ENCODE data around the gene ME1.
"Not testable (repeated sequence)": the region's sequence is repeated elsewhere in the genome, so short reads cannot be mapped to it uniquely, and the experiment has no call there.

Gene ME1

GRCh38 chr6:83389606-83390005, 41.2 kb downstream of the ME1 start:
- DNase-seq = no peak

GRCh38 chr6:83385473-83385872, 45.4 kb downstream of the ME1 start:
- Mint-ChIP-seq H3K9me3 (no peaks in the 10 kb centered on the region), H3K4me1 (no peaks in the 10 kb centered on the region), H3K27me3 (no peaks in the 10 kb centered on the region), H3K27ac (no peak overlapping the region), H3K4me3 (no peak overlapping the region)
- DNase-seq (no peak), ATAC-seq (no peak)

More at GRCh38 chr6:83389606-83390005, 41.2 kb downstream of the ME1 start:
- no peaks in the 10 kb centered on the region for H3K4me1 Mint-ChIP-seq
- ATAC-seq = no peak
- H3K9me3 Mint-ChIP-seq = no peaks in the 10 kb centered on the region
- no peak overlapping the region for H3K27ac Mint-ChIP-seq
- no peak overlapping the region for H3K4me3 Mint-ChIP-seq
- no peaks in the 10 kb centered on the region for H3K27me3 Mint-ChIP-seq

DNA sequence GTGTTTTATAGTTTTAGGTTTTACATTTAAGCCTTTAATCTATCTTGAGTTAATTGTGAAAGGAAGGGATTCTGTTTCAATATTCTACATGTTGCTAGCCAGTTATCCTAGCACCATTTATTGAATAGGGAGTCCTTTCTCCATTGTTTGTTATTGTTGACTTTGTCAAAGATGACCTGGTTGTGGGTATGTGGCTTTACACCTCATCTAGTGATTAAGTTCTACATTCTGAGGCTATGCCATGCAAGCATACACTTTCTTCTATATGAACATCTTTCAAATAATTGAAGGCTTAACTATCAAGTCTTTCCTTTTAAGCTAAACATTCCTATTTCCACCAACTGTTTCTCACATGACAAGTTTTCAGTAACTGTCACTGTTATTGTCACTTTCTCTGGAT, 46.1 kb downstream of the ME1 start:
- DNase-seq = no peak
- Mint-ChIP-seq H3K4me1 (no peaks in the 10 kb centered on the region), H3K27me3 (no peaks in the 10 kb centered on the region), H3K4me3 (no peak overlapping the region), H3K27ac (no peak overlapping the region), H3K9me3 (no peaks in the 10 kb centered on the region)
- ATAC-seq = no peak

GRCh38 chr6:83381949-83382348, 48.9 kb downstream of the ME1 start:
- no peak for DNase-seq
- Mint-ChIP-seq H3K27me3 (no peaks in the 10 kb centered on the region), H3K4me3 (no peak overlapping the region), H3K9me3 (no peaks in the 10 kb centered on the region), H3K4me1 (no peaks in the 10 kb centered on the region), H3K27ac (no peak overlapping the region)
- no peak for ATAC-seq

- no peak overlapping the region for H3K4me3 Mint-ChIP-seq
- ATAC-seq (no peak), DNase-seq (no peak)
- H3K27ac Mint-ChIP-seq = no peak overlapping the region
- H3K4me1 Mint-ChIP-seq = no peaks in the 10 kb centered on the region
- no peaks in the 10 kb centered on the region for H3K9me3 Mint-ChIP-seq
- H3K27me3 Mint-ChIP-seq = no peaks in the 10 kb centered on the region
These were observed 52.0 kb downstream of the ME1 start for GRCh38 chr6:83378621-83379388.

DNA sequence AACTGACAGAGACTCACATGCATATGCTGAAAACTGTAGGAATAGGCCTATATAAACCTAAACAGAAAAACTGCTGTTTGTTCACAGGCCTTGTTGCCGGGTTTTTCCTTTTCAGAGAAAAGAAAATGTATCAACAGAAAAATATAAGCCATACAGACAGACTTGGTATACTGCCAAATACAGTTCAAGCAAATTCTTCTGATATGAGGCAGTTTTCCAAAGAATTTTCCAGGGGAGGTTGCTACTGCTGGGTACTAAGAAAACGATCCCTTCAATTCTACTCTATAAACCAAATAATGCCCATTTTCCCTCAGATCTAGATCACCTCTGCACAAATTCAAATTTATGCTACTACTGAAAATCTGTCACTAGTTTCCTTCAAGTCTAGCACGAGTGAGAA, 59.4 kb downstream of the ME1 start:
- DNase-seq (no peak), ATAC-seq (no peak)
- Mint-ChIP-seq H3K4me3 (no peak overlapping the region), H3K9me3 (no peaks in the 10 kb centered on the region), H3K27me3 (no peaks in the 10 kb centered on the region), H3K27ac (no peak overlapping the region), H3K4me1 (no peaks in the 10 kb centered on the region)

- Mint-ChIP-seq H3K9me3 (no peaks in the 10 kb centered on the region), H3K4me1 (no peaks in the 10 kb centered on the region), H3K27ac (no peak overlapping the region), H3K27me3 (no peaks in the 10 kb centered on the region), H3K4me3 (no peak overlapping the region)
- no peak for DNase-seq
- ATAC-seq = no peak
These were observed 60.3 kb downstream of the ME1 start for GRCh38 chr6:83370567-83370966.

- no peak for DNase-seq
- H3K4me3 Mint-ChIP-seq = no peak overlapping the region
- ATAC-seq = no peak
- no peaks in the 10 kb centered on the region for H3K9me3 Mint-ChIP-seq
- H3K4me1 Mint-ChIP-seq = no peaks in the 10 kb centered on the region
- no peak overlapping the region for H3K27ac Mint-ChIP-seq
- no peaks in the 10 kb centered on the region for H3K27me3 Mint-ChIP-seq
These were observed 61.2 kb downstream of the ME1 start for GRCh38 chr6:83369692-83370091.

DNA sequence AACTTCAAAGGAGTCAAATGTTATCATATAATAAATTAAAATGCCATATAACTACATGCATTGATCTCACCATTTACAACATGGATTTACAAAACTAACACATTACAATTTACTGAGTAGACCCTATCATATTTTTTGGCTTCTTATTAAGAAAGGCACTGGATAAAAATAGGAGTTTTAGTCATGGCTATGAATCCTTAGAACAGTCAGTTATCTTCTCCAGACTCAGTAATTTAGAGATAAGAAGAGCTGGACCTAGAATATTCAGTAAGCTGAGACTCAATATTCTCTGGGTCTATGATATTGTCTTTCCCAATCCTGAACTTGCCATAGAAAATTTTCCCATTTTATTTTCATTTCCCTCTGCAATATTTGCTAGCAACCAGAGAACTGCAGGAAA, 62.3 kb downstream of the ME1 start:
- H3K9me3 Mint-ChIP-seq = no peaks in the 10 kb centered on the region

GRCh38 chr6:83367104-83367503, 63.7 kb downstream of the ME1 start:
- no peak overlapping the region for H3K27ac Mint-ChIP-seq
- H3K27me3 Mint-ChIP-seq = no peaks in the 10 kb centered on the region
- no peaks in the 10 kb centered on the region for H3K4me1 Mint-ChIP-seq
- no peak overlapping the region for H3K4me3 Mint-ChIP-seq
- ATAC-seq = no peak
- H3K9me3 Mint-ChIP-seq = no peaks in the 10 kb centered on the region
- DNase-seq = no peak

More for the DNA sequence above, 62.3 kb downstream of the ME1 start:
- DNase-seq (no peak), ATAC-seq (no peak)
- no peak overlapping the region for H3K27ac Mint-ChIP-seq
- H3K4me3 Mint-ChIP-seq = no peak overlapping the region
- no peaks in the 10 kb centered on the region for H3K27me3 Mint-ChIP-seq
- H3K4me1 Mint-ChIP-seq = no peaks in the 10 kb centered on the region

DNA sequence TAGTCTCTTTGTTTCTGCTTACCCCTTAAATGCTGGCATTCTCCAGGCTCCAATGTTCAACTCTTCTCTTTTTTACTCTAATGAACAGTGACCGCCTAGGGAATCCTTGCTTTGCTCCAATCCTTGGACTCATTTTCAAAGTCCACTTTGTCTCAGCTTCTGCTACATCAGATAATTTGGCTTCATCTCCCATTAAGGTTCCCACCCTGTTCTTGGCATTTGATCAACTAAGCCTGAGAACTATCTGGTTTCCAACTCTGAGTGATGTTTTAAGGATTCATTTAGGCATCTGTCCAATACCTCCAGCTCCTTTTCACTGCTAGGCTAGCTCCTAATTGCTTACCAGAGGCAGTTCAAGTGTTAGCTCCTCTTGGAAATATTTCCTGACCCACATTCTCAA, 64.9 kb downstream of the ME1 start:
- DNase-seq = no peak

DNA sequence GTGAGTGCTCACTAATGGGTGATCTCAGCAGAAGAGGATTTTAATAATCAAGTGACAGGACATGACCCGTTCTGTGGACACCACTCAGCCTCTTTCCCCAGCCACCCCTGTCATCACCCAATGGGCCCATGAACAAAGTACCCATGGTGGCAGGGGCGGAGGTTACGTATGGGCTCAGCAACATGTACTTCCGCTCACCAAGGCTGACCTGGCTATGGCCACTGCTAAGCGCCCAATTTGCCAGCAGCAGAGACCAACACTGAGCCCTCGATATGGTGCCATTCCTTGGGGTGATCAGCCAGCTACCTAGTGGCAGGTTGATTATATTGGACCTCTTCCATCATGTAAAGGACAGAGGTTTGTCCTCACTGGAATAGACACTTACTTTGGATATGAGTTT, 68.5 kb downstream of the ME1 start:
- H3K4me1 Mint-ChIP-seq, H3K4me3 Mint-ChIP-seq, DNase-seq, ATAC-seq, H3K27ac Mint-ChIP-seq, H3K9me3 Mint-ChIP-seq, H3K27me3 Mint-ChIP-seq: not testable (repeated sequence)

More for the DNA sequence above, 64.9 kb downstream of the ME1 start:
- Mint-ChIP-seq H3K9me3 (no peaks in the 10 kb centered on the region), H3K4me1 (no peaks in the 10 kb centered on the region), H3K27me3 (no peaks in the 10 kb centered on the region), H3K4me3 (no peak overlapping the region), H3K27ac (no peak overlapping the region)
- ATAC-seq = no peak

DNA sequence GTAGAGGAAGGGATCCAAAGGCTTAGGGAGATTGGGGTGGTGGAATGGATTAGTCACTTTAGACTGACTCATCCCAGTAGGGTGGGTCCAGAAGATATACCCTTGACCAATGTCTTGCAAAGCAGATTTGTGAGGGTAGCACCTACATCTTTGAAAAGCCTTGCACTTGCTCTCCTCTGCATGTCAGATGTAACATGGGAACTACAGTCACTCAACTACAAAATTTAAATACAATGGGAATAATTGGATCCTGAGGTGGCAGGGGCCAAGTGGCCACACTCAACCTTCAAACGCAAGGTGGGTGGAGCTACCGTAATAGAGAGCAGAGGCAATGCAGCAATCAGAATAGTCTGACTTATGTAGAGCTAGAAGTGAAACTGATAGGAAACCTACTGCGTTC, 71.2 kb downstream of the ME1 start:
- no peak for ATAC-seq
- DNase-seq = no peak

GRCh38 chr6:83354747-83355146, 76.1 kb downstream of the ME1 start:
- H3K4me1 Mint-ChIP-seq = no peaks in the 10 kb centered on the region

More for the DNA sequence above, 71.2 kb downstream of the ME1 start:
- Mint-ChIP-seq H3K4me1 (no peaks in the 10 kb centered on the region), H3K27me3 (no peaks in the 10 kb centered on the region), H3K4me3 (no peak overlapping the region), H3K9me3 (peaks cover 0 to 9% of the 10 kb centered on the region in 2 donors), H3K27ac (no peak overlapping the region)

GRCh38 chr6:83352424-83353061, 78.3 kb downstream of the ME1 start:
- Mint-ChIP-seq H3K4me1 (no peaks in the 10 kb centered on the region), H3K27me3 (no peaks in the 10 kb centered on the region), H3K27ac (no peak overlapping the region), H3K9me3 (peaks cover 0 to 4% of the 10 kb centered on the region in 2 donors), H3K4me3 (no peak overlapping the region)
- ATAC-seq (no peak), DNase-seq (no peak)

More at GRCh38 chr6:83354747-83355146, 76.1 kb downstream of the ME1 start:
- H3K27ac Mint-ChIP-seq = no peak overlapping the region
- DNase-seq (no peak), ATAC-seq (no peak)
- H3K9me3 Mint-ChIP-seq = peaks cover 0 to 12% of the 10 kb centered on the region in 2 donors
- no peak overlapping the region for H3K4me3 Mint-ChIP-seq
- no peaks in the 10 kb centered on the region for H3K27me3 Mint-ChIP-seq

GRCh38 chr6:83343121-83343520, 87.7 kb downstream of the ME1 start:
- Mint-ChIP-seq H3K9me3 (no peaks in the 10 kb centered on the region), H3K4me1 (no peaks in the 10 kb centered on the region), H3K27me3 (no peaks in the 10 kb centered on the region), H3K4me3 (no peak overlapping the region), H3K27ac (no peak overlapping the region)
- ATAC-seq = no peak
- DNase-seq = no peak
